ENCODE data around the gene DDX56. TPM values are rescaled to one million over a fixed set of nuclear protein-coding genes. Genes with fewer than 3 reads are reported as not detected.

Gene DDX56
- total RNA-seq: 33.2 and 45.7 TPM in 2 replicates

GRCh38 chr7:44573464-44574286 lies at the start of gene DDX56:
Gene DDX56, minus strand, starts transcription at chr7:44573908. Its CDS starts 13 bp downstream, at chr7:44573895.

GRCh38 chr7:44606341-44607140 lies 32.8 kb upstream of the DDX56 start, which contains the start of gene OGDH:
Gene OGDH, plus strand, starts transcription at chr7:44606627. Its CDS starts 17,717 bp downstream, at chr7:44624344.

GRCh38 chr7:44581879-44582603 lies 8.3 kb upstream of the DDX56 start, which contains the start of gene TMED4:
Gene TMED4, minus strand, starts transcription at chr7:44582231. Its CDS starts 25 bp downstream, at chr7:44582206.

GRCh38 chr7:44541028-44541869 lies 32.5 kb downstream of the DDX56 start, which contains the start of gene NPC1L1:
Gene NPC1L1, minus strand, starts transcription at chr7:44541330. Its CDS starts 71 bp downstream, at chr7:44541259.

Other genes starting within 250 kb of the DDX56 start
- gene CAMK2B, start 248.3 kb downstream of the DDX56 start, total RNA-seq: 1.3 and 2.9 TPM in 2 replicates
- 143 and 152 TPM in 2 replicates for gene NUDCD3, start 83.2 kb downstream of the DDX56 start, total RNA-seq
- not detected in 2 replicates for gene NPC1L1, start 32.6 kb downstream of the DDX56 start, total RNA-seq
- gene TMED4, start 8.3 kb upstream of the DDX56 start, total RNA-seq: 96.1 and 123 TPM in 2 replicates
- gene OGDH, start 32.7 kb upstream of the DDX56 start, total RNA-seq: 74.4 and 92.9 TPM in 2 replicates
- gene ZMIZ2, start 174.9 kb upstream of the DDX56 start, total RNA-seq: 10.3 and 10.7 TPM in 2 replicates
- gene PPIA, start 222.8 kb upstream of the DDX56 start, total RNA-seq: 1,369 and 2,769 TPM in 2 replicates